SKM-1 (cell line): ENCODE results near the gene ANKRD34A.
A peak's percentile ranks its signal among the peaks of the same experiment; 100 is the strongest.
"Not testable (repeated sequence)": the region's sequence is repeated elsewhere in the genome, so short reads cannot be mapped to it uniquely, and the experiment has no call there.

ENCODE experiments used
- DNase-seq: peaks from one replicate; lab custom pipeline; 2025; ENCODE audit not compliant: unreplicated experiment; lab: John Stamatoyannopoulos, UW

Gene ANKRD34A

GRCh38 chr1:145949219-145949618, 15.2 kb downstream of the ANKRD34A start:
- DNase-seq, result no peak

DNA sequence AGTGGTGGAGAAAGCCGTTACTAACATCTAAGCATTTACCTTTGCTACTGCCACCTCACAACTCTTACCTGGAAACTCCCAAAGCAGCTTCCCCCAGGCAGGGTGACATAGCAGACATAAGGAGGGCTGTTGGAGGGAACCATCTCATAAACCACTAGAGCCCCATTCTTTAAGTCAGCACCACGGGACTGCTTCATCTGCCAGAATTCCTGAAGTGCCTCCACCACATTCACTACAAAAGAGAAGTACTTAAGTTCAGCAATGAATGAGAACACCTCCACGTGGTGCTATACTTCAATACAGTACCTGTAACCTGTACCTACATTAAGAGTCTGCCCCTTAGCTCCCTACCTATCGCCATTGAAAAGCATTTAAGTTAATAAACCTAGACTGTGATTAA, 16.8 kb downstream of the ANKRD34A start:
- no peak for DNase-seq

- DNase-seq, result no peak
These were observed 17.8 kb downstream of the ANKRD34A start for GRCh38 chr1:145946477-145946986.

DNA sequence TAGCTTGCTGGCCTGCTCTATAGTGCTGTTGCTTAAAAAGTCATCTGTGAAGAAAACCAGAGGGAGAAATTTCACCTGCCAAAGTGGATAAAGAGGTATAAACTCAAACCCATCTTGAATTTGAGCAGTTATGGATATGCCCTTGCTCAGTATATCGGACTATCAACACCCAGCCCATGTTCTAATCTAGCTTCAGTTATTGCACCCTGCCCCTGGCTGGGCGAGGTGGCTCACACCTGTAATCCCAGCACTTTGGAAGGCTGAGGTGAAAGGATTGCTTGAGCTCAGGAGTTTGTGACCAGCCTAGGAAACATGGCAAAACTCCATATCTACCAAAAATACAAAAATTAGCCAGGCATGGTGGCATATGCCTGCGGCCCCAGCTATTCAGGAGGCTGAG, 19.8 kb downstream of the ANKRD34A start:
- no peak for DNase-seq

DNA sequence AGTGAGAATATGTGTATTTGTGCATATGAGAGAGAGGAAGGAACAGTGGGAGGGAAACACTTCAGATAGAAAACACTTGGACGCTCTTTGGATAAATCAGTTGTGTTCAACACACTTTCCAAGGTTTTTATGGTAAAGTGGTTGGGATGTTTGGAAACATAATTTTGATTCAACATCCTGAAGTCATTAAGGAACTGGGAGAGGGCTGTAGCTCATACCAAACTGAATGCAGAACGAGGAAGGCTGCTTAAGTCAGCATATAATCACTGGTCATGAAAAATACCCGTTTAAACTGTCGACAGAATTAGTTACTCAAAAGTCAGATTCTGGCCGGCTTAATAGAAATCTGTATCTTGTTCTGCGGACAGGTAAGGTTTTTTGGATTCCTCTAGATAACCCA, 21.5 kb downstream of the ANKRD34A start:
- no peak for DNase-seq

- no peak for DNase-seq
These were observed 22.0 kb downstream of the ANKRD34A start for GRCh38 chr1:145942405-145942804.

DNA sequence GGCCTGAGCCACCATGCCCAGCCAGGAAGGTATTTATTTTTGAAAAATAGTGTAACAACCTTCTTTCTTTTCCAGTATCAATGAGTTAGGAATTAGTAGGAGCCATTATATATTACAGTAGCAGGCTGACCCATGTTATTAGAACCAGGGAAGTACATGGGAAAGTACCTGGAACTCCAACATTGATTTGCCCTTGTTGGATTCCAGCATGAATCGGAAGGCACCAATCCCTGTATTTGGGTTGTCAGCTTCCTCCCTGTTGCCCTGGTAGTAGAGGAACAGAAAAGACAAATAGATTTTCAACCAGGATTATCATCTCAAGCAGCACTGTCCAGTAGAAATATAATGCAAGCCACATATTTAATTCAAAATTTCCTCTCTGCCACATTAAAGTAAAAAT, 26.9 kb downstream of the ANKRD34A start:
- no peak for DNase-seq

DNA sequence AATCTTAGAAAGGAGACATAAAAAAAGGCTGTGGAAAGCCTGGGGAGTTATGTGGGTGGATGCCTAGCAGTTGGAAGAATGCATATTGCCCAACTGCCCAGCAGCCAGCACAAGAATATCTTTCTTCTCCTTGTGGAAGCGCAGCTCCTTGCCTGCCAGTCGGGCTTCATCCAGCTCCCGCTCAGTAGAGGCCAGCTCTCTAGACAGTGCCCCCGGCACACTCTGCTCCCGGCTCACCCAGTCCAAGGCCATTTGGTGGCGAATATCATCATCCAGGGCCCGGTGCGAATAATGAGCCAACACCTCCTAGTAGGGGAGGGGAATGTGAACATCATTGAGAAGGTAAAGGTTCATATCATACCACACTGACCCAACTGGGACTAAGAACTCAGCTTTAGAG, 28.1 kb downstream of the ANKRD34A start:
- no peak for DNase-seq

DNA sequence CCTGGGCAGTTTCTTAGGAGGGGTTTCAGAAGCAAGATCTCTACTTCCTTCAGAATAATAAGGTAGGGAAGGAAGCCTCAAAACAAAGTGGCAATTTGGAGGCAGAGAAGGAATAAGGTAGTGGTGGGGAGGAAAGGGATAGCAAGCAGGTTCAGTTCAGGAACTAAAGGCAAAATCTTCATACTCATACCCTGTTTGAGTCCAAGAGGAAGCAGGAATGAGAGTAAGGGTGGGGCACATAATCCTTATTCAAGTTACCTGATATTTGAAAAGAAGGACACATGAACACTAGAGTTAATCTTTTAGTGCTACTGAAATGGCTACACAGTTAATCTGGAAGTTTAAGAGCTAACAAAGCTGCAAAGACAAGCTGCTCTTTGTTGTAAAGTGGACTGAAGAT, 28.7 kb downstream of the ANKRD34A start:
- no peak for DNase-seq

DNA sequence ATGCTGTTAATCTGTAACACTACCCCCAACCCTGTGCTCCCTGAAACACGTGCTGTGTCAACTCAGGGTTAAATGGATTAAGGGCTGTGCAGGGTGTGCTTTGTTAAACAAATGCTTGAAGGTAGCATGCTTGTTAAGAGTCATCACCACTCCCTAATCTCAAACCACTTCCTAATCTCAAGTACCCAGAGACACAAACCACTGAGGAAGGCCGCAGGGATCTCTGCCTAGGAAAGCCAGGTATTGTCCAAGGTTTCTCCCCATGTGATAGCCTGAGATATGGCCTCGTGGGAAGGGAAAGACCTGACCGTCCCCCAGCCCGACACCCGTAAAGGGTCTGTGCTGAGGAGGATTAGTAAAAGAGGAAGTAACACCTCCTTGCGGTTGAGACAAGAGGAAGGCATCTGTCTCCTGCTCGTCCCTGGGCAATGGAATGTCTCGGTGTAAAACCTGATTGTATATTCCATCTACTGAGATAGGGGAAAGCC, 31.8 kb downstream of the ANKRD34A start:
- DNase-seq, result peak; percentile 57

DNA sequence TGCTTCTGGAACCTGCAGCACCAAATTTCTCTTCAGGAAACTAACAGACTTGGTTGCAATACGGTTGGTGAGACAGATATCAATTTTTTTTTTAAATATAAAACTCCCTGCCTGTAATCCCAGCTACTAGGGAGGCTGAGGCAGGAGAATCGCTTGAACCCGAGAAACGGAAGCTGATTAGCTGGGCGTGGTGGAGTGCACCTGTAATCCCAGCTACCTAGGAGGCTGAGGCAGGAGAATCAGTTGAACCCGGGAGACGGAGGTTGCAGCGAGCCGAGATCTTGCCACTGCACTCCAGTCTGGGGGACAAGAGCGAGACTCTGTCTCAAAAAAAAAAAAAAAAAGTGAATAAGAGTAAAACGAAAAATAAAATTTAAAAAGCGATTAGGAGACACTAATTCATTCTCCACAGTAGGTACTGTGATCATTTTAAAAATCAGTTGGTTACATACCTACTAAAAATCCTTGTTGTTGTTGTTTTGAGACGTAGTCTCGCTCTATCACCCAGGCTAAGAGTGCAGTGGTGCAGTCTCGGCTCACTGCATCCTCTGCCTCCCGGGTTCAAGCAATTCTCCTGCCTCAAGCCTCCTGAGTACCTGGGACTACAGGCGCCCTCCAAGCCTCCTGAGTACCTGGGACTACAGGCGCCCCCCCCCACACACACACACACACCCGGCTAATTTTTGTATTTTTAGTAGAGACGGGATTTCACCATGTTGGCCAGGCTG, 36.3 kb downstream of the ANKRD34A start:
- DNase-seq, result no peak

- peak; percentile 100 for DNase-seq
These were observed 37.1 kb downstream of the ANKRD34A start, which contains the start of gene RBM8A for GRCh38 chr1:145927063-145927886. Gene RBM8A, minus strand, starts transcription at chr1:145927484. Its CDS starts 58 bp downstream, at chr1:145927426.

DNA sequence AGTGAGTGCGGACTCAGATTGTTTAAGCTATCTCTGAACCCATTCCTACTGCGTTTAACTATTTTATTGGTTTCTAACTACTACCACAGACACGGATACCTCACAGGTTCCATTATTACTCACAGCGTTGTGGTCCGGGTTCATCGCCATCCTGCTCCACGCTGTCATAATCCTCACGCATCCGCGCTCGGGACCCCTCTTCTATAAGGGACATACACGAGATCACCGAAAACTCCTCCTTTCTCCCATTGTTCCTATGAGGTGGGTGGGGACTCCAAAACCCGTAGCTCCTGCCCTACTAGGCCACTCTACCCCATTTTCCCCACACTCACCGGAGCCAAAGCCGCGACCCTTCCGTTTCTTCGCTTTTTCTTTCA, 37.7 kb downstream of the ANKRD34A start:
- DNase-seq, result no peak

DNA sequence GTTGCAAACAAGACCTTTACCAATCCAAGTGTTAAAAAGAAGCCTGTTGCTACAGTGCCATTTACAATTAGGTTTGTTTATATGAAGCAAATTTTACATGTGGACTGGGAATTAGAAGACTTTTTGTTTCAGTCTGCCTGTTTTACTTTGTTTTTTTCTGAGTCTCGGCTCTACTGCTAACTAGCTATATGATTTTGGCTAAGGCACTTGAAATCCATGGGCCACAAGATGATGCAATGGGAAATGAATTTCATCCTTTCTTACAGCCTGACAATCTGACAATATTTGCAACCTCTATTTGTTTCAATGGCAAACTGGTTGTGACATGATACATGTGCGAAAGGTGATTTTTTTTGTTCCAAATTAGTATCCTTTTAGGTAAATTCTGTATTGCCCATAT, 42.1 kb downstream of the ANKRD34A start:
- DNase-seq, result no peak

DNA sequence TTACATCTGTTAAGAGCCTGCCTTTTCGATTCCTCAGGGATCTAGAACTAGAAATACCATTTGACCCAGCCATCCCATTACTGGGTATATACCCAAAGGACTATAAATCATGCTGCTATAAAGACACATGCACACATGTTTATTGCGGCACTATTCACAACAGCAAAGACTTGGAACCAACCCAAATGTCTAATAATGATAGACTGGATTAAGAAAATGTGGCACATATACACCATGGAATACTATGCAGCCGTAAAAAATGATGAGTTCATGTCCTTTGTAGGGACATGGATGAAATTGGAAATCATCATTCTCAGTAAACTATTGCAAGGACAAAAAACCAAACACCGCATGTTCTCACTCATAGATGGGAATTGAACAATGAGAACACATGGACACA, 44.1 kb downstream of the ANKRD34A start:
- DNase-seq, result not testable (repeated sequence)

- no peak for DNase-seq
These were observed 45.1 kb downstream of the ANKRD34A start for GRCh38 chr1:145918992-145919939.

DNA sequence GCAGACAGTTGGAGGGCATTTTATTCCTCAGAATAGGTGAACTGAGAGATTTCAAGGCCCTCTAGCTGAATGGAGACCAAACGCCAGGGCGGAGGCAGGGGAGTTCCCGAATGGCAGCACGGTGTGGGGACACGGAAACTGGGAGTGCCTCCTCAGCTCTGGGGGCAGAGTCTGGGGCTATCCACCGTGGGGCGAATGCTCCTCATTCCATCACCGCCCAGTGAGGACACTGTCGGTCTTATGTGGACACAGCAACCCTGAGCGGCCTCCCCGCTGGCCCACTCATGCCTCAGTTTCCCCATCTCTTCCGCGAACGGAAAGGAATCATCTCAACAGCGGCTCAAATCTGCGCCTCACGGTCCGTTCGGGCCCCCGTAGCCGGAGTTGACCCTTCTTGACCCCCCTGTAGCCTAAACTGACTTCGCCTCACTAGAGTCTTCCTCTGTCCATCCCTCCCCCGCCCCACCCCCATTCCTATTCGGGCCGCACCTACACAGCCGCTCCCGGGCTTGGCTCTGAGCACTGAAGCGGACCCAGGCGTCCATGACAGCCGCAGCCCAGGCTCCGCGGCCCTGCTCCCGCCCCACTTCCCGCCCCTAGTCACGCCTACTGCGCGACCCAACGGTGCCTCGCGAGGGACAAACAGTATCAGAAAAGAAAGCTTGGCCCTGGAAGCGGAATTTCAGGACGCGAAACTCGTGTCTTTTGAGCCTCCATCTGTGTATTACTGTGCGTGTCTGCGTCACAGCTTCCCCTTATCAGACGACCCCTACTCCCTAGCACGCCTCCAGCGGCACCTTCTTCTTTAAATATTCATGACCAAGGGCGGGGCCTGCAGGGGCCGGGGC, 46.0 kb downstream of the ANKRD34A start, which contains the start of gene PEX11B:
Gene PEX11B, minus strand, starts transcription at position 574 of the 848 bp plus-strand sequence. Its CDS starts 29 bp downstream, at position 545.
- peak; percentile 91 for DNase-seq

DNA sequence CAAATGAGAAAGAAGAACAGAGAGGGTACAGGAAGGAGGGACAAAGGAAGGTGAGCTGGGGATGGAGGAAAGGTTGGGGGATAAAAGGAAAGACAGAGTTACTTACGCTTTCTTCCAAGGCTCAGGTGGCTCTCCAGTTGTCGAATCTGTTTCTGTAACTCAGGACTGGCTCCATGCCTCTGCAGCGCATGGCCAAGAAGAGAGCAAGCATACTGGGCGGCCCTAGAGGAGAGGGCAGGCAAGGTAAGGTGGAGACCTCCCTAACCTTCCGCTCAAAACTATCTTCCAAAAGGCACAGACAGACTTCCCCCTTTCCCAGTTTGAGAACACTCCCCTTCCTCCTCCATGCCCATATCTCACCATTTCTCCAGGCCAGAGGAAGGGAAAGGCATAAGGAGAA, 46.8 kb downstream of the ANKRD34A start:
- DNase-seq, result no peak

DNA sequence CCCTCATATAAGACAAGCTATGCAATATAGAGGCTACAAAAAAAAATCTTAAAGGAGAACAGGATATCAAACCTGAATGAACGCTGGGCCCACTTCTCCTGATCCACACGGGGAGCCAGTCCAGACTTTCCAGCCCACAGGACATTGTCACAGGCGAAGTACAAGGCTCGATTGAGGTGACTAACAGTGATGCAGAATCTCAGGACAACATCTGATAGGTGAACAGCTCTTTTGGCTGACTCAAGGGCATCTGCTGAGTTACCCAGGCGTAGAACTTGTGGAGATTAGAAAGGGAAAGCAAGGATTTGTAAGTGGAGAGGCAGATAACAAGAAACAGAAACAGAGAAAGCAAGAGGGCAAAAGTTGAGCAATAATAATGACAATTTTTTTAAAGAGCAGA, 47.6 kb downstream of the ANKRD34A start:
- DNase-seq, result no peak

DNA sequence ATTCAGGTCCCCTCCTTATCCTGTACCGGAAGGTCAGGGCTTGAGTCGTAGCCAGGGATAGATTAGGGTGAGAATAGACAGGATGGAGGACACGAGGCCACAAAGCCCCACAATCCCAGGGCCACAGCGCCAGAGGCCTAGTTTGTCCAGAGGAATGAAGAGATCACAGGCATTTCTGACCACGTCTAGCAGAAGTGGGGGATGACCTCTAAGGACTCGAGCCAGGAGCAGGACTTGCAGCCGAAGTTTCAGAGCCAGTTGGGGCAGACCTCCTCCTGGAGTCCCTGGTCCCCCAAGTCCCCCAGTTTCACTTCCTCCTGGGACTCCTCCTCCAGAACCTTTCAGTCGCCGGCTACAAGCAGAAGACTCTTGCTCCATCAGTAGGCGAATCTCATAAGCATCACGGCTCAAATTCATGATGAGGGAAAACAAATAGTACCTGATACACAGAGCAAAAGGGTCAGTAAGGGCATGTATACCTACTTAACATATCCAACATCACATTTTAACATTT, 52.2 kb downstream of the ANKRD34A start:
- no peak for DNase-seq
